HG03039 (cell line): ENCODE measurements around the gene TRIM45.
A peak's percentile ranks its signal among the peaks of the same experiment; 100 is the strongest.
"Not testable (repeated sequence)": the region's sequence is repeated elsewhere in the genome, so short reads cannot be mapped to it uniquely, and the experiment has no call there.

Experiments
- ATAC-seq: cut with Tn5 transposase; IDR thresholded peaks from one replicate; pipeline ENCODE4 v1.9.1; 2021; ENCODE audit warnings: mild to moderate bottlenecking, moderate library complexity; ENCODE audit not compliant: unreplicated experiment

TRIM45 gene

DNA sequence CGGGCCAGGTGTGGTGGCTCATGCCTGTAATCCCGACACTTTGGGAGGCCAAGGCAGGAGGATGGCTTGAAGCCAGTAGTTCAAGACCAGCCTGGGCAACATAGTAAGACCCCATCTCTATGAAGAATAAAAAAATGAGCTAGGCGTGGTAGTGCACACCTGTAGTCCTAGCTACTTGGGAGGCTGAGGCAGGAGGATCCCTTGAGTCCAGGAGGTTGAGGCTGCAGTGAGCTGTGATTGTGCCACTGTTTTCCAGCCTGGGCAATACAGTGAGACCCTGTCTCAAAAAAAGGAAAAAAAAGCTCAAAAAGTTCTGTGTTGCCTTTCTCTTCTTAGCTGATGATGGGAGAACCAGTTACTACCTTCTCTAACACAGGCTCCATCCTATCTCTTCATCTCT is 19.7 kb downstream of the TRIM45 start:
- ATAC-seq: not testable (repeated sequence)

DNA sequence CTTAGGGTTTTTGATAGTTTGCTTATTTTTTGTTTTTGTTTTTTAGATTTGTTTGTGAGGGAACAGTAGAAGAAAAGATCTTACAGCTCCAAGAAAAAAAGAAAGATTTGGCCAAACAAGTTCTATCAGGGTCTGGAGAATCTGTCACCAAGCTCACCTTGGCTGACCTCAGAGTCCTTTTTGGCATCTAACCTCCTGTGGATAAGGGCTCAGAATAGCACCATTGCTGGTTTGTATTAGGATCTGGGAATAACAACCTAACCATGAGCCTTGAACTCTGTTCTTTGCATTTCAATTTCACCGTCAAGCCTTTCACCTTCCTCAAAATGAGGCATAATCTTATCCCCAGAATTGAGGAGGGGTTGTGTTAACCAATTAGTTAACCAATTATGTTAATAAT is 20.2 kb downstream of the TRIM45 start:
- ATAC-seq: no peak

DNA sequence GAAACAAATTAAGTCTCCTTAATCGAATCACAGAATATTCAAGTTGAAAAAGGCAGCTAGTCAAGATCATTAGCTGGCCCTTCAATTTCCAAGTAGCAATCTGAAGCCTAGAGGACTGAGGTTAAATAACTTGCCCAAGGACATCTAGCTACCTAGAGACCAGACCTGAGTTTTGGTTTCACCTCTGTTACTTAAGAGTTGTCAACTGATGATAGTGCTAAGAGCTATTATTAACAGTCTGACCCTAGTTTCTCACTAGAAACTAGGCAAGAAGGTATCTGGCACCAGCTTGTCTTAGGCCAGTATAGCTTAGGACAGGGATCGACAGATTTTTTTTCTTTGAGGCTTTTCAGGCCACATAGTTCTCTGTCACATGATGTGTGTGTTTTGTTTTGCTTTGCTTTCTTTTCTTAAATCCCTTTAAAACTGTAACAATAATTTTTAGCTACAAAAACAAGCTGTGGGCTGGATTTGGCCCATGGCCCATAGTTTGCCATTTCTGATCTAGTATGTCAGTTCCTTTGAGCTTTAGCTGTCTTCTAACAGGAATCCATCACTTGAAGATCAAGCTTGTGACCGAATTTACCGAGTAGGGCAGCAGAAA is 23.2 kb downstream of the TRIM45 start:
- no peak for ATAC-seq

DNA sequence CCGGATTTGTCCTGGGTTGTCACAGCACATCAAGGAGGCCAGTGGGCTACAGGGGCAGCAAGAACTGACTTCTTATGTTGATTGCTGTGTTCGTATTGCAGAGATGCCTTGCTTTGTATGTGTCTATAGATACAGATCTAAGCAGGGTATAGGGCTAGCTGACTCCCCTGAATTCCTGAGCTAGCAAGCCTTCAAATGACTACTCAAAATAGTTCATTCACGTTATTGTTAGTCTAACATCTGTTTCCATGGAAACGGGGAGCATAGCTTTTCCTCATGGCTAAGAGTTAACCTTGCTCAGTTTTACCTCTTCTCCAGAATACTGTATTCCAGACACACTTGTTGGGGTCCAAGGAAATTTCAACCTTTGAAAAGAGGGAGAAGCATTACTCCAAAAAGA is 24.1 kb downstream of the TRIM45 start:
- no peak for ATAC-seq

DNA sequence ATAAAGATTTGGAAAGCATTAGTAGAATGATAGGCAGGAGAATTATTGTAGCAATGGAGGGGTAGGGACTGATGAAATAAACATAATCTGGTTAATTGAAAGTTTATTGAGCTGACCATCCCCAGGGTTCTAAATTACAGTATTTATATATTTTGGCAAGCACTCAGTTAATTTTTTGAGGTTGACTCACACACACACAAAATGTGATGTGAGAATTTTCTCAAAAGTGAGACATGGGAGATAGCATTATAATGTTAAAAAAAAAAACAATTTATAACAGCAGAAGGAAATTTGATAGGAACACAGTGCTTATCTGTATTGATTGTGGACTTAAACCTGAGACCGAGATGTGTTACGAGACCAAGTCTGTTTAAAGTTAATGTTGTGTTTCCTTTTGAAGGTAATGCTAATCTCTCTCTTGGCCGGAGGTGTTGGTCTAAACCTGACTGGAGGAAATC is 24.6 kb downstream of the TRIM45 start:
- no peak for ATAC-seq

DNA sequence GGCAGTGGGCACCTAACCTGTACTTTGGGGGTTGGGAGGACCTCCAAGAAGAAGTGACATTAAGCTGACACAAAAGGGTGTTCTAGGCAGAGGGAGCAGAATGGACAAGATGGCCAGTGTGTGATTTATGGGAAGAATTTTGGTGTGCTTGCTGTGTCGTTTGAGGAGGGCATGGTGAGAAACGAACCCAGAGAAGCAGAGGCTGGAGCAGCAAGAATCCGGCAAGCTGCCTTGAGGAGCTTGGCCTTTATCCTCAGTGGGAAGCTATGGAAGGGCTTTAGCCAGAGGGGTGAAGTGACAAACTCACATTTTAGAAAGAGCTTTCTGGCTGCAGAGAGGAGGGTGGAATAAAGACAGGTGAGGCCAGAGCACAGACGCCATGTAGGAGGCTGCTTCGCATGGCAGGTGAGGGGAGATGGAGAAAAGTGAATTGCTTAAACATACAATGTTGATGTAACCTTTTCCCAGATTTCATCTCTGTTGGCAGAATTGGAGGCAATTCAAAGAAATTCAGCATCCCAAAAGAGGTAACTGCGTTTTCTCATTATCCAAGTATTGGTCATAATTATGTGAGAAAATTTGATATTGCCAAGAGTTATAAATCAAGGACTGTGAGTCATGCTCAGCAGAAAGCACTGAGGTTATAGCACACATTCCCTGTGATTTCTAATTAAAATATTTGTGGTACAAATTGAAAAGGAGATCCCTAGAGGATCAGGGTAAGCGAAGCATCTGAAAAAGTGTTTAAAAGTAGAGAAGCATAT is 26.5 kb downstream of the TRIM45 start:
- no peak for ATAC-seq

DNA sequence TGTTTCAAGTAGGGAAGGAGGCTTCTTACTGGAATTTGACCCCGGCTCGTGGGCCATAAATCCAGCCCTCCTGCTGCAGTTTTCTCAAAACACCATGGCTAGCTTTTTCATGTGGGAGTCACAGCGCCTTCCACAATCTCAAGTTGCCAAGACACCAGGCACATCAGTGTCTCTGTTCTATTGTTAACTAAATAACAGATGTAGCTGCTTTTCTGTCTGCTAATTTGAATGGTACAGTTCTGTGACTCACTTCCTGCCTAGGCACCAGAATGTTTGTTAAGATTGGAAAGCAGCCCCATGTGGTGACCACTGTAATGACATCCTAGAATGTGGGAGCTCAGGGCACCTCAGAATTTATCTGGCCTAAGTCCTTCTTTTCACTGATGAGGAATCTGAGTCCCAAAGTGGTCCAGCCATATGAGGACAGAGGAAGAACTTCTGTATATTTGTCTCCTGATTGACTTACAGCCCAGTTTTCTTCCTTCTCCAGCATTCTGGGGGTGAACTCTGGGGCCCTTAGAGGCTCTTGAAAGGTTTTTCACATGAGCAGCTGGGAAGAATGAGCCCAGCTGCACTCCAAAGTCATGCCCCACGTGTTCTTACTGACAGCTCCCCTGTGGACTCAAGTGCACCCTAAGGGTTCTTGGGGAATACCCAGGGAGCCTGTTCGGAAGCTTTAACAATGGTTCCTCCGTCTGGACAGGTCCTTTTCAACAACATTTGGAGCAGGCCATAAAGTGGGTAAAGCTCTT is 27.5 kb downstream of the TRIM45 start:
- peak; percentile 59 for ATAC-seq

DNA sequence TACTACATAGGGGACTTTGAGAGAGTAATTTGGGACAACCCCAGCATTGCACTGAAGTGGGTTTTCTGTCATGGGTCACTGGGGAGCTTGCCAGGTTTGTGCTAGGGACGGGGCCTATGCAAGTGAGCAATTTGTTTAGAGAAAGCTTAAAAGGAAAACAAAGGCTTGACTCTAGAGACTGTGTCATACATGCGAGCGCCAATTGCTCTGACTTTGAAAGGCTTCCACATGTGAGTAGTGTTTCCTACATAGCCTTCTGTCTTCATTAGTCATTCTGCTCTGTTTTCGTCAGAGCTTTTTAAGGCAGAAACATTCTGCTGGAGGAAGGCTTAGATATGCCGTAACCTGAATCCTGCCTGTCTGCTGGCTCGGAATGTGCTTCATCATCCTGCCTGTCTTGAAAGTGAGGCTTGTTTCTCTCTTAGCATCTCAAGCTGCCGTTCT is 28.4 kb downstream of the TRIM45 start:
- no peak for ATAC-seq

DNA sequence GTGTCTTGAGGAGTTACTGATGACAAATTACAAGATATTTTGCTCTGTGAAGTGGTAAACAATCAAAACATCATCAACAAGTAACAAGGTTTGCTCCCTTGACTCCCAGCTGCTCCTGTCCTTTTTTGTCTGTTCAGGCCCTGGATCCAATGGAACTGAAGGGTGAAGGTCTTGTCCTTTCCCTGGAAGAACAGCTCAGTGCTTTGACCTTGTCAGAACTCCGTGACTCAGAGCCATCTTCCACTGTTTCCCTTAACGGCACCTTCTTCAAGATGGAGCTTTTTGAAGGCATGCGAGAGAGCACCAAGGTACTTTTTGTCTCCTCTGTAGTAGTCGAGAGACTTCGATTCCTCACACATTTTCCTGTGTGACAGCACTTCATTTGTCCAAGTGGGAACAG is 29.0 kb downstream of the TRIM45 start:
- ATAC-seq: no peak

DNA sequence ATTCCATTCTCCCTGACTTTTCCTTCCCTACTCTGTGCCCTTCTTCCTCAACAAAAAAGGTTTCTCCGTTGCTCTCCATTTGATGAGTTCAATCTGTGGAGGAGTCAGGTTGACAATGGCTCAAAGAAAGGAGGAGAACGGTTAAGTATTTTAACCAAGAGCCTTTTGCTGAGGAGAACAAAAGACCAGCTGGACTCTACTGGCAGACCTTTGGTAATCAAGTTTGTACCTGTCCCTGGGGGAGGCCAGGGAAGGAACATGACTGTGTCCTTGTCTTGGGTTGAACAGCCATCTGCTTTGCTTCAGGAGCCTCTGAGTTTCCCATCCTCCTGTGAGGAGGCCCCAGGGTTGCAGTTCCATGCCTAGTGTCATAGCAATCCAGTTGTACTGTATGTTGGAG is 31.6 kb downstream of the TRIM45 start:
- ATAC-seq: no peak

DNA sequence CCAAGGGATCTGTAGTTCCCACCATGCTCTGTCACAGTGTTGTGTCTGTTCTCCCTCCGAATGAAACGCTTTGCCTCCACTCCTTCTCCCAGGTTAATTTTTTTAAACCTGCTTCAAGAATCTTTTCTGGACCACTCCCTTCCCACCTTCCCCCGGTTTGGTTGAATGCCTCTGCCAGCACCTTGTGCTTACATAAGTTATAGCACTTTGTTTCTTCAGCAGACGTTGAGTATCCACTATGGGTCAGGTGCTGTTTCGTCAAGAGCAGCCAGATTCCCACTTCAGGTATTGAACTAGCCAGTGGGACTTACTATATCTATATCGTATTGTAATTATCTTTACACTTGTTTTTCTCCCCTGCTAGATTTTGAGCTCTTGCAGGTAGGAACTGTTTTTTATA is 33.9 kb downstream of the TRIM45 start:
- no peak for ATAC-seq

DNA sequence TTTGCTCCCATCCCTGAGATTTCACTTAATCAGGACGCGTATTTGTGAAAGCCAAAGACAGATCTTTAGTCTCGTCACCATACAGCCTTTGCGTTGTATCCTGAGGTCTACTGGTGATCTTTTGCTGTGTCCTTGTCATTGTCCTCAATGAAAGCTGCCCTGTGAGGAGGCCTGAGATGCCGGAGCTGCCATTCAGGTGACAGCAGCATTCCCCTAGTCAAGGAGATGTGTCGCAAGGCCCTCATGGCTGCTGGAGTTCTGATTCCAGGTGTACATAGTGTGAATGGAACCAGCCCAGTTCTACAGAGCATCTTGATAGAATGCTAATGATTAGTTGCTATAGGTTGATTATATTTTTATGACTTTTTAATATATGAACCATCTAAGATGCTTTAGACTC is 37.3 kb downstream of the TRIM45 start:
- ATAC-seq: no peak

DNA sequence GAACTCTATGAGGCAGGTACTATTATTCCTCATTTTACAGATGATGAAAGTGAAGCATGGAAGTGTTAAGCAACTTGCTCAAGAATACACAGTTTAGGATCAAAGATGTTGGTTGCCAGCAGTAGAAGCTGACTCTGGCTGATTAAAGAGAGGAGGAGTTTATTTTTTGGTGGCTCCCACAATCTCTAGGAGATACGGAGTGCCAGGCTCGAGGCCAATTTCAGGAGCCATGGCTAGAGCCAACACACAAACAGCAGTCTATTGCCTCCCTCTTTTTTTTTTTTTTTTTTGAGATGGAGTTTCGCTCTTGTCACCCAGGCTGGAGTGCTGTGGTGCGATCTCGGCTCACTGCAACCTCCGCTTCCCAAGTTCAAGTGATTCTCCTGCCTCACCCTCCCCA is 41.8 kb downstream of the TRIM45 start:
- ATAC-seq: no peak

DNA sequence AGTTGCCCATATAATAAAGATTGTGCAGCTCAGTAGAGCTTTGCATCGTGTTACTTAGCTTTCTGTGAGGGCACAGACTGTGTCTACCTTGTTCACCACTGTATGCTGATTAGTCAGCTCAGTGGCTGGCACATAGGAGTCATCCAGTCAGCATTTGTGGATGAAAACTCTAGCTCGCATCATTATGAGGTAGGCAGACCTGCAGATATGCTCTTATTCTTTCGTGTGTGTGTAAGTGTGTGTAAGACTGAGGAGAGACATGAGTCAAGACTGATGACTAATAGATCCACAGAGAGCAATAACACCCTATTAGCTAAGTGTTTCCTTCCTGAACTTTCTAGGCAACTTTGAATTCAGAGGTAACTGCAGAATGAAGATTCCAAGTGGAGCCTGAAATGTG is 44.3 kb downstream of the TRIM45 start:
- no peak for ATAC-seq

DNA sequence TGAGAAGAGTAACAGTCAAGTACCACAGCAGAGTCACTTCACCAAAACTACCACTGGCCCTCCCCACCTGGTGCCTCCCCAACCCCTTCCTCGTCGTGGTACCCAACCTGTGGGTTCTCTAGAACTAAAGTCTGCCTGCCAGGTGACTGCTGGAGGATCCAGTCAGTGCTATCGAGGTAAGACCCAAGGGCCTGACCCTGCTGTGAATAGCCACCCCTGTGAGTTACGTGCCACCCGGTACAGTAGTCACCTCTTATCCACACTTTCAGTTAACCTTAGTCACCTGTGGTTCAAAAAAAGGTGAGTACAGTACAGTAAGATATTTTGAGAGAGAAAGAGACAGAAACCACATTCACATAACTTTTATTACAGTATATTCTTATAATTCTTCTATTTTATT is 44.9 kb downstream of the TRIM45 start:
- no peak for ATAC-seq

DNA sequence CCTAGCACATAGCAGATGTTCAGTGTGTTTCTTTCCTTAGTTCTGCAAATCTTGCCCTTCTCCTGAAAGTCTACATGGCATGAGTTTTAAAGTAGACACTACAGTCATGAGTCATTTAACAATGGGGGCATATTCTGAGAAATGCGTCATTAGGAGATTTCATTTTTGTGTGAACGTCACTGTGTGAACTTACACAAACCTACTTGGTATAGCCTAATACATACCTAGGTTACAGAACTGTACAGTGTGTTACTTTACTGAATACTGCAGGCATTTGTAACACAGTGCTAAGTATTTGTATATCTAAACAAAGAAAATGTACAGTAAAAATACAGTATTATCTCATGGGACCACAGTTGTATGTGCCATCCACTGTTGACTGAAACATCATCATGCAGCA is 51.4 kb downstream of the TRIM45 start:
- ATAC-seq: no peak

DNA sequence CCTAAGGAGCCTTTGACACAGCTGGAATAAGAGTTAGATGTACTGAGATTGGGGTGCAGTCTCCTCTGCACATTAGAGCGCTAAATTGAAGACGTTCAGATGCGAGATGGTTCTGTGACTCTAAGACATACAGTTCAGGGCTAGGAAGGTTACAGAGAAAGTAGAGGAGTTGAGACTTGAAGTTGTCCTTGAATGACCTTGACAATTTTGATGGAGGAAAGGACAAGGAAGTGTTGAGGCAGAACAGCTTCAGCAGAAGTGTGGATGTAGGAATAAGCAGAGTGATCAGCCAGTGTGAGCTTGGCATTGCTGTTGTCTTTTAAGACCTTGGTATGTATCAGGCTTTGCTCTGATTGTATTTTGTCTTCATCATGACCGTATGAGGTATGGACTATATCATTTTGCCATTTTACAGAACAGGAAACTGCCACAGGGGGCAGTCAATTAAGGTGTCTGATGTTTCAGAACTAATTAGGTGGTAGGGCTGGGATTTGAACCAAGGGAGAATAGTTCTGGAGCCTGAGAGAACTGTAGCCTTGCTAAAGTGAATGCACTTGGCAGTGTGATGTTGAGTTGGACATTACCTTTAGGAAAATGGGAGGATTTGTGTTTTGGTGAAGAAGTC is 52.2 kb downstream of the TRIM45 start:
- ATAC-seq: no peak

DNA sequence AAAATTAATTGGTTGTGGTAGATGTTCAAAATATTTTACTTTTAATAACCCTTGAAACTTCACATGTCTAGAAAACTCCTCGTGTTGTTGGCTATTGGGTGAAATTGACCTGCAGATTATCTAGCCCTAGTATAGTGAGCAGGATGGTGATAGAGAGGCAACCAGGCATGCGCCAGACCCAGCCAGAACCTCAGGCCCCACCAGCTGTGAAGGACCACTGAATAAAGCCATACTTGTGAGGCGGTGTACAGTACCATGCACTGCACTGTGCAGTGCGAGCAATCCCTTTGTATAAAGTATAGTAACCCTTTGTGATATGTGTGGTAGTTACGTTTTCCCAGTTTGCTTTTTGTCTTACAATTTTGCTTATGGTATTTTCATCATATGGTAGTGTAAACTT is 53.0 kb downstream of the TRIM45 start:
- ATAC-seq: no peak

DNA sequence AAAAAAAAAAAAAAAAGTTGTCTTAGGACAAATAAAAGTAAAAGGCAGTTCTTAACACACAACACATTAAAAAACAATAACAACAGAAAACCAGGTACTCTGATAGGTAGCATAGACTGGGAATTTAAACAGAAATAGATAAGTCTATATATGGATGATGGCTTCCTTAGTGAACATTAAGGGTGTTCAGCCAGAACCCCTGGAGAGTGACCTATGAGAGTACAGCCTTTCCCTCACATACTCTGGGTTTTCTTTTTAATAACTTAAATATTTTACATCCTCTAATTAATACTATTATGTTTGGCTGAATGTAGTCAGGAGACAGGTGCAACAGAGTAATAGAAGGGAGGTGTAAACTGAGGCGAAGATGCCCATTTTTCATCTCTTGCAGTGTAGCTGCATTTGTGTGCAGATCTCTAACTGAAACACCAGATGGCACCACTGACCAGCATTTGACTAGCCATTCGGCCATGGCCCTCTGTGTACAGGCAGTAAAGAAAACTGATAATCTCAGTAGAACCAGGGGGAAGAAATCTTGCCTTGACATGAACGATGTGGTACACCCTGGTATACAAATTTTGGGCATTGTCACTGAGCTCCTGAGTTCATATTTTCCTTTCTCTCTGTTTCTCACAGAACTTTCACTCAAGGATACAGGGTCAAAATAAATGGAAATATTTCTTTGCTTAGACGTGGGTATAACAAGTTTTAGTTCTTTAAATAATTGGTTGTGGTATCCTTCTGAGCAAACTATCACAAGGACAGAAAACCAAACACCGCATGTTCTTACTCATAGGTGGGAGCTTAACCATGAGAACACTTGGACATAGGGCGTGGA is 53.8 kb downstream of the TRIM45 start:
- no peak for ATAC-seq

DNA sequence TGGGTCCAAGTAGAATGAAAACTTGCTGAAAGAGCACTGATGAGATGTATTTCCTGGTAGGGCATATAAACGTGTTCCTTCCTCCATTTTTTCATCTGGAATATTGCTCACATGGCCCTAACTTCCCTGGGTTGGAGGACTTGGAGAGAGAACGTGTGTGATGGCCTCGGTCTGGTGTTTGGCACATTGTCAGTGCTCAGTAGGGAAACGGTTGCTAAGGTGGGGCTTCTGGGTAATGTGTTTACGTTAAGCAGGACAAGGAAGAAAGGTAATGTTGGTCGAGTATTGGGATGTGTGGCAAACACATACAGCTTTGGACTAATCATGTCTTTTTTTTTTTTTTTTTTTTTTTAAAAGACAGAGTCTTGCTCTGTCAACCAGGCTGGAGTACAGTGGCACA is 55.2 kb downstream of the TRIM45 start:
- no peak for ATAC-seq

DNA sequence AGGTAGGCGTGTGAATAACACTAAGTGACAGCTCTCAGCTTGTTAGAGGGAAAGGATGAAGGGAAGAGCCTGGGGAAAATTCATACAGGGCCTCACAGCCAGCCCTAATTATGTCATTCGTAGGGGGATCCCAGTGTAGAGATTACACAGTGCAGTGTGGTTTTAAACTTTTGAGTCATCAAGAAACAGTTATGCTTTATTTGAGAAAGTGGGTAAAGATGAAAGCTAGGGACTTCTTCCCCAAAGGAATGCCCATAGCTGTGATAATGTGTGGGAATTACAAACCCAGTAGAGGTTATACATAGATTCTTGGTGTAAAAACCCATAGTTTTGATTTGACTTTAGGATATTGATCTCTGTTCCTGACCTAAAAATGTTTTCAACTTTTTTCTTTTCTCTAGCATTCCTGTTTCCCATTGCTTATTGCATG is 59.5 kb downstream of the TRIM45 start:
- no peak for ATAC-seq
